HL-60 (cell line): ENCODE data around the gene DDRGK1.

ENCODE experiments used
- GABPA ChIP-seq: IDR thresholded peaks from 2 replicates; pipeline ENCODE4 v1.6.1; 2012; ENCODE audit warnings: low read depth
- POLR2AphosphoS5 ChIP-seq: IDR thresholded peaks from 2 replicates; pipeline ENCODE4 v1.6.1; 2012; ENCODE audit warnings: low read depth
- REST ChIP-seq: IDR thresholded peaks from 2 replicates; pipeline ENCODE4 v1.6.1; 2012; ENCODE audit warnings: low read depth; ENCODE audit not compliant: insufficient replicate concordance
- SPI1 ChIP-seq: IDR thresholded peaks from 2 replicates; pipeline ENCODE4 v1.6.1; 2012; ENCODE audit warnings: low read depth, mild to moderate bottlenecking, borderline replicate concordance
- TF ChIP-seq, protein P1 (sequence below): IDR thresholded peaks from one replicate; pipeline ENCODE4 v1.5.1; 2011; ENCODE audit warnings: low read length, control low read depth, inconsistent platforms; ENCODE audit not compliant: insufficient read depth

- TF ChIP-seq, protein P1, sequence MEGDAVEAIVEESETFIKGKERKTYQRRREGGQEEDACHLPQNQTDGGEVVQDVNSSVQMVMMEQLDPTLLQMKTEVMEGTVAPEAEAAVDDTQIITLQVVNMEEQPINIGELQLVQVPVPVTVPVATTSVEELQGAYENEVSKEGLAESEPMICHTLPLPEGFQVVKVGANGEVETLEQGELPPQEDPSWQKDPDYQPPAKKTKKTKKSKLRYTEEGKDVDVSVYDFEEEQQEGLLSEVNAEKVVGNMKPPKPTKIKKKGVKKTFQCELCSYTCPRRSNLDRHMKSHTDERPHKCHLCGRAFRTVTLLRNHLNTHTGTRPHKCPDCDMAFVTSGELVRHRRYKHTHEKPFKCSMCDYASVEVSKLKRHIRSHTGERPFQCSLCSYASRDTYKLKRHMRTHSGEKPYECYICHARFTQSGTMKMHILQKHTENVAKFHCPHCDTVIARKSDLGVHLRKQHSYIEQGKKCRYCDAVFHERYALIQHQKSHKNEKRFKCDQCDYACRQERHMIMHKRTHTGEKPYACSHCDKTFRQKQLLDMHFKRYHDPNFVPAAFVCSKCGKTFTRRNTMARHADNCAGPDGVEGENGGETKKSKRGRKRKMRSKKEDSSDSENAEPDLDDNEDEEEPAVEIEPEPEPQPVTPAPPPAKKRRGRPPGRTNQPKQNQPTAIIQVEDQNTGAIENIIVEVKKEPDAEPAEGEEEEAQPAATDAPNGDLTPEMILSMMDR = no peak
- TF ChIP-seq REST = no peak
- TF ChIP-seq GABPA = no peak
- TF ChIP-seq POLR2AphosphoS5 = no peak
- TF ChIP-seq SPI1 = no peak
These were observed 24.7 kb upstream of the DDRGK1 start for GRCh38 chr20:3229158-3229557.
